G401 (cell line): ENCODE data around the gene TMEM169. TPM values are rescaled to one million over a fixed set of nuclear protein-coding genes. Genes with fewer than 3 reads are reported as not detected.

Experiments used
- total RNA-seq: library from RNA; depleted of rRNA; stranded (reverse); fragments of >200 nt; shearing (Covaris generic); gene quantifications from 2 replicates; pipeline ENCODE4 v1.2.3, GENCODE V29; 2014; rRNA removed

Gene TMEM169
- total RNA-seq, 1 experiment from 2014 or later = 0.37 TPM

Other genes starting within 250 kb of the TMEM169 start
- gene MREG, start 68.4 kb upstream of the TMEM169 start, total RNA-seq = 4.0 and 4.2 TPM in 2 replicates
- gene PECR, start 110 bp upstream of the TMEM169 start, total RNA-seq = 10.3 and 11.2 TPM in 2 replicates
- 292 and 431 TPM in 2 replicates for gene XRCC5, start 27.4 kb downstream of the TMEM169 start, total RNA-seq